OCI-M2 (cell line): ENCODE measurements around the gene JAKMIP1.

Experiments
- DNase-seq: peaks from one replicate; lab custom pipeline; 2025; ENCODE audit not compliant: unreplicated experiment; lab: John Stamatoyannopoulos, UW

Gene JAKMIP1

GRCh38 chr4:6071191-6071958 is 129.0 kb downstream of the JAKMIP1 start:
- DNase-seq = no peak

DNA sequence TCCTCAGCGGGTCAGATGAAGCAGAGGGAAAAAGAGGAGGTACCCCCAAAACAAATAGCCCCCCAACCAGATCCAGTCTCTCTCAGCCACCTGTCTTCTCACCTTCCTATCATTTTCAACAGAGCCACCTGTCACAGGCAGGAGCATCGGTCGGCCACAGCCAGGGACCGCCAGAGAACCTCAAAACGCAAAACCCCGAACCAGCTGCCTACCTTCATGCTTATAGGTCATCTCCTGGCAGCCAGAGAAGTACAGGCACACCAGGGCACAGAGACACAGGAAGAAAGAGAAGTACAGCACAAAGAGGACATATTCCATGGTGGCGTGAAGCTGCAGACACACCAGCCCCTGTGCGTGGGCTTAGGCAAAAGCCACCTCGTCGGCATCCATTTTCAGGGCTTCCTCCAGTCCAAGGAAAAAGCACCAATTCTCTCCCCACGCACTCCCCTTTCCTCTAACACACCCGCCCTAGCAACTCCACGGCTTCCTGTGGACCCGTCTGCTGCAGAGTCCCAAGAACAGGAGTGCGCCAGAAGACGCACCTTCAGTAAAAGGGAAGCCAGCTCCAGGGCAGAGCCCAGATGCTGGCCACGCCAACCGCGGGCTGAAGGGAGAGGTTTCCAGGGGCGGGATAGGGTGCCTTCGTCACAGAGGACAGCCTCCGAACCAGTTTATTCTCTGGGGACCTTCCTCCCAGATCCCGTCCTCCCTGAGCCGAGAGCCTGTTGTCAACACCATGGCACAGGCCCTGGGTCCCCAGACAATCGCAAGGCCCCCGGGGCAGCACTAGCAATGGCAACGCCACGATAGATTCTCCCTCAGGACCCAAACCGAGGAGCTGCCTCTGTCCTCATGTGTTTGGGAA is 130.3 kb downstream of the JAKMIP1 start:
- no peak for DNase-seq

GRCh38 chr4:6068986-6069385 is 131.4 kb downstream of the JAKMIP1 start:
- no peak for DNase-seq

- DNase-seq = no peak
These were observed 134.3 kb downstream of the JAKMIP1 start for GRCh38 chr4:6065934-6066590.

- no peak for DNase-seq
These were observed 135.2 kb downstream of the JAKMIP1 start for GRCh38 chr4:6065166-6065565.

- DNase-seq = no peak
These were observed 136.0 kb downstream of the JAKMIP1 start for GRCh38 chr4:6064383-6064782.

DNA sequence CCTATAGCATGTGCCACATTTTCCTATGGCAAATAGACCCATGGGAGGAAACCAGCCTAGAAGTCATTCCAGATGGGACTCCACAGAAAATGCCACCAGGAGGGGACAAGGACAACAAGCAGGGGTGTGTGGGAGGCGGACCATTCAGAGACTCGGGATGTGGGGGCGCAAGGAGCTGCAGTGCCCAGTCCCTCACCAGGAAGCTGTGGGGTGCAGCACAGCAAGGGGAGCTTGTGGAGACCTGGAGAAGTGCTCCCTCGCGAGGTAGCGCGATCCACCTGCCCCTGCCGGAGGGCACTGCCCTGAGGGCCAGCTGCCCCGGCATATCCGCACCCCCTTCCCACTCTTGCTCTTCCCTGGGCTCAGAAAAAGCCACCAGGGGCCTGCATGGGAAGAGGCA is 136.7 kb downstream of the JAKMIP1 start:
- no peak for DNase-seq

DNA sequence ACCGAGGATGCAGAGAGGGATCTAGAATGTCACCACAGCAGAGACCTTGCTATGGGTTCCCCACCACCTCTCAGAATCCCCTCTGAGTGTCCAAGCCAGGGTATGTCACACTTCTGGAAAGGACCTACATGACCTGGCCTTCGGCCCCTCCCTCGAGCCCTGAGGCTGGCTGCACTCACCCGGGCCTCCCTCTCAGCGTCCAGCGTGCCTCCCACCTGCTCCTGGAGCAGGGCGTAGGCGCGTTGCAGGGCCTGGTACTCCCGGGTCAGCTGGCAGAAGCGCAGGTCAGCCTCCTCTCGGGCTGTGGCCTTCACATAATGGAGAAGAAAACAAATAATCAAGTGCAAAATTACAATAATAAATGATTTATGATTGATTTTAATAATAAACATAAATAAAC is 138.2 kb downstream of the JAKMIP1 start:
- DNase-seq = no peak

DNA sequence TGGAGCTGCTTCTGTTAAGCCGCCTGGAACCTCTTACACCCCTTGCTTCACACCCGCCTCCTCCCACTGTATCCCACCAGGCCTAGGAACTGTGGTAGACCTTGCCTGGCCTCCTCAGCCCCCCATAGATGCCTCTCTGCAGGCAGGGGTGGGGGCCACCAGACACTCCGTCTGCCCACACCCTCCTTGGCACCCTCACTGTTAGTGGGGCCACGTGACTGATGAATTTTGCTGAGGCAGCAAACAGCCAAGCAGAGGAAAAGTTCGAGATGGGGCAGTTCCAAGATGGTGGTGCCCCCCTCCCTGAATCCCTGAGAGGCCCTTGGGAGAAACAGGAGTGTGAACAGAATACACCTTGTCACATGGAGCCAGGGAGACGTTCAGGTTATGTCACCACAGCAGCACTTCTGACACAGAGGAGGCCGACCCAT is 141.0 kb downstream of the JAKMIP1 start:
- no peak for DNase-seq

- DNase-seq = no peak
These were observed 141.6 kb downstream of the JAKMIP1 start for GRCh38 chr4:6058531-6059374.

GRCh38 chr4:6056976-6057766 is 143.2 kb downstream of the JAKMIP1 start:
- no peak for DNase-seq

DNA sequence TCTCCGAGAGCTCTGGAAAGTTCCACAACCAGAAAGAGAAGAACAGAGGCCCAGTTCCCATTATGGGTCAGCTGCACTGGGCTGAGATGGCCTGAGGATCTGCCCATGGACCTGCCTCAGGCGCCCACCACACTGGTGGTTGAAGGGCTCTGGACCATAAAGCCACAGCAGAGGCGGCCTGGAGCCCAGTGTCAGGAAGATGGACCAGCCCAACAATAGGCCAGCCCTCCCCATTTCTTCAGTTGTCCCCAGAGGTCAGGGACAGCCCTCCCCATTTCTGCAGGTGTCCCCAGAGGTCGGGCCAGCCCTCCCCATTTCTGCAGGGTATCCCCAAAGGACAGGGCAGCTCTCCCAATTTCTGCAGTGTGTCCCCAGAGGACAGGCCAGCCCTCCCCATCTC is 144.9 kb downstream of the JAKMIP1 start:
- no peak for DNase-seq

- DNase-seq = no peak
These were observed 145.3 kb downstream of the JAKMIP1 start for GRCh38 chr4:6055030-6055429.

DNA sequence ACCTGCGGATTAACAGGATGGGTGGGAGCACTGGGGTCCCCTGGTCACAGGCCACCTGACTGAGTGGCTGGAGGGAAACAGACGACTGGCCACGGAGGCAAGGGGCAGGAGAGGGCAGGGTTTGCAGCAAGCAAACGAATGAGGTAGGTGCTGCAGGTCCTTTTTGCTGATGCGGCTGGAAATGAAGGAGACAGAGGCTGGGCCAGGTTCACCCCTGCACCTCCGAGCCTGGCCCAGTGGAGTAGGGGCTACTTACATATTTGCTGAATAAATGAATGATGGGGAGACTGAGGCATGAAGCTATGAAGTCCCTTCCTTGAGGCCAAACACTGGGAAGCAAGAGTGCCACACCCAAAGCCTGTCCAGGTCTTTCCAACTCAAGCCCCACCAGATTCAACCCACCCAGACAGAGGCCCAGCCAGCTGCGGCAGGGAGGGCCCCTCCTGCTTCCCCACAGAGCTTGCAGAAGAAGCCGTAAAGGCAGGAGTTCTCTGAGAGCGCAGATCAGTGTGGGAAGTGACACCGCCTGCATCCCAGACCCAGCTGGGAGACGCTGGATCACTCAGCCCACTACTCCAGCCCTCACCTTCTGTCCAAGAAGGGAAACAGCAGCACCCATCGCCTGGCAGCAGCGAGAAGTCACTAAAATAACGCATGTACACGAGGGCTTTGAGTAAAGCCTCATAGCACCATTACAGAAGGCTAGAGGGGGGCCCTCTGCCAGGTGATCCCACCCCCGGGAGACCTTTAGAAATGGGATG is 146.0 kb downstream of the JAKMIP1 start:
- no peak for DNase-seq

DNA sequence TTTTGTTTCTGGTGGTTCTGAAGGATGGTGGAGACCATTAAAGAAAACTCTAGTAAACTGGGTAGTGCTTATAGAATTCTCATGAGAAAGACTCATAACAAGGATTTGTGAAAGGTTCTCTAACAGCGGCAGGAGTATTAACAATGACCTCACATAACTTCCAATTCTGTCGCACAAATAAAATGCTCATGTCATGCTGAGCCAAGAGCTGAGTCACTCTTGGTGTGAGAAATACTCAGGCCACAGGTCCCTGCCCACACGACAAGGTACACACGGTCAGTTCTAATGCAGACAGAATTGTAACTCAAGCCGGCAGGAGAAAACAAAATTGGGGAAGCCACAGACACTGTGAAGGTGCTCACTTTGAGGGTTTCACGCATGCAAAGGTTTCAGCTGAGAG is 147.7 kb downstream of the JAKMIP1 start:
- DNase-seq = no peak

DNA sequence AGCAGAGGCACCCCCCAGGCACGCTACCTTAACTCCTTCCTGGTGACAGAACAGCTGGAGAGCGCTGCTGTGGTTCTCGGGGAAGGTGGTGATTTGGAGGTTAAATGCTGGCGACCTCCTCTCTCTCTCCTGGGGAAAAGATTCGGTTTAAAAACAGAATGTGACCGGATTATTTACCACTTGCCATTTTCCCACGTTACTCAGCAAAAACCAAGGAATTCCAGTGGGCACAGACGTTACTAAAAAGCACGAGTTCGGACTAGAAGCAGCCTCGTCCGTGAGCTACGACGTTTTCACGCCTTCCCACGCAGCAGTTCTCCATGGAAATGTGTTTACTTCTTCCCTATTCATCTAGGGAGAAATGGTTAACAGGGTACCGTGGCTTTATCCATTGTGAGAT is 149.8 kb downstream of the JAKMIP1 start:
- no peak for DNase-seq

DNA sequence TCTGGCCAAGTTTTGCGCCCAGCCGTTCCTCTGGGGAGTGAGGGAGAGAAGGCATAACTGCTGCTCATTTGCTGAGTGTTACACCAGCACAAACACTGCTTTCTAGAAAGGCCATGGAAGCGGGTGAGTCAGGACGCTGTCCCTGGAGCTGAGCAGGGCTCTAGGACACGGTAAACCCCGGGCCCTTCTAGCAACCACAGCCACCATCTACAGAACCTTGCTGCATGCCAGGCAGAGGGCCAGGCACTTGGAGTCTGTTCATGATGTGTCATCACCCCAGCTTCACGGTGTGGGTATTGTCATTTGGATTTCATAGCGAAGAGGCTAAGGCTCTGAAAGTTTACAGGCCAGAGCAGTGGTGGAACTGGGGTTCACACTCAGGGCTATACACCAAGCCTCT is 150.4 kb downstream of the JAKMIP1 start:
- no peak for DNase-seq

GRCh38 chr4:6049278-6049677 is 151.1 kb downstream of the JAKMIP1 start:
- DNase-seq = no peak

DNA sequence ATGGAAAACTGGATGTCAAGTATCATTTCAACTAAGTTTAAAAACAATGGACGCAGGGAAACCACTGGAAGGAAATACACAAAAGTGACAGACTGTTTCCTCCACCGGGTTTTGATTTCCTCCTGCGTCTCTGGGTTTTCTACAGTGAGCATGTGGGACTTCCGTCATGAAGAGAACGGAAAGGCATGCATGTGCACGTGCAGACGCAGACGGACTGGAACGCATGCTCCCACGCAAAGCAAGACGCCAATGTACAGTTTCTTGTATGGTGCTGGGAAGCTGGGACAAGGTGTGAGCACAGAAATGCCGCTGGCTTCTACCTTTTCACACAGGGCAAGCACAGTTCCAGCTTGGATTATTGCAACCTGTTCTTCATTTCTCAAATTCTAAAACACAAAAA is 151.8 kb downstream of the JAKMIP1 start:
- no peak for DNase-seq
